ENCODE data around the gene PTGFRN.
A peak's percentile ranks its signal among the peaks of the same experiment; 100 is the strongest.
"Not testable (repeated sequence)": the region's sequence is repeated elsewhere in the genome, so short reads cannot be mapped to it uniquely, and the experiment has no call there.

Gene PTGFRN

GRCh38 chr1:116871779-116872146 lies 38.0 kb upstream of the PTGFRN start:
- H3K36me3 ChIP-seq (ENCODE audit: insufficient read depth, insufficient read length, low read length), result no peaks in the 10 kb centered on the region
- no peak for TF ChIP-seq SUZ12 (IDR thresholded peaks at IDR 0.05; ENCODE audit: extremely low read depth, insufficient read depth, insufficient read length)
- TF ChIP-seq YY1 (IDR thresholded peaks at IDR 0.05; ENCODE audit: insufficient read depth, insufficient read length), result no peak
- no peak for TF ChIP-seq ZNF274 (IDR thresholded peaks at IDR 0.05; ENCODE audit: low read depth, low read length)
- DNase-seq (ENCODE audit: low read depth, low spot score), result no peak
- no peaks in the 10 kb centered on the region for H3K27me3 ChIP-seq (ENCODE audit: insufficient read depth, insufficient read length)
- no peak overlapping the region for H3K9ac ChIP-seq (ENCODE audit: insufficient read length, low read depth)
- peaks cover 19% of the 10 kb centered on the region; the same call in 1 of the 2 replicates for H3K9me3 ChIP-seq (ENCODE audit: insufficient read depth, low read length)
- peaks cover 2% of the 10 kb centered on the region for H3K4me1 ChIP-seq (ENCODE audit: insufficient read depth, insufficient read length)
- H3K4me3 ChIP-seq (ENCODE audit: insufficient read length, low read depth), result no peak overlapping the region

- no peak for TF ChIP-seq ZNF274 (IDR thresholded peaks at IDR 0.05; ENCODE audit: low read depth, low read length)
- TF ChIP-seq SUZ12 (IDR thresholded peaks at IDR 0.05; ENCODE audit: extremely low read depth, insufficient read depth, insufficient read length), result no peak
- no peak for TF ChIP-seq YY1 (IDR thresholded peaks at IDR 0.05; ENCODE audit: insufficient read depth, insufficient read length)
- H3K4me3 ChIP-seq (ENCODE audit: insufficient read length, low read depth), result no peak overlapping the region
Measured at GRCh38 chr1:116873680-116874271, 35.9 kb upstream of the PTGFRN start.

GRCh38 chr1:116874733-116875249 lies 34.9 kb upstream of the PTGFRN start:
- no peak for TF ChIP-seq YY1 (IDR thresholded peaks at IDR 0.05; ENCODE audit: insufficient read depth, insufficient read length)
- TF ChIP-seq SUZ12 (IDR thresholded peaks at IDR 0.05; ENCODE audit: extremely low read depth, insufficient read depth, insufficient read length), result no peak
- TF ChIP-seq ZNF274 (IDR thresholded peaks at IDR 0.05; ENCODE audit: low read depth, low read length), result no peak
- H3K9me3 ChIP-seq (ENCODE audit: insufficient read depth, low read length), result 0 out of 2 replicates have a peak, but pooled peaks cover 5% of the 10 kb centered on the region
- H3K4me3 ChIP-seq (ENCODE audit: insufficient read length, low read depth), result no peak overlapping the region
- H3K27me3 ChIP-seq (ENCODE audit: insufficient read depth, insufficient read length), result no peaks in the 10 kb centered on the region
- no peaks in the 10 kb centered on the region for H3K36me3 ChIP-seq (ENCODE audit: insufficient read depth, insufficient read length, low read length)
- H3K9ac ChIP-seq (ENCODE audit: insufficient read length, low read depth), result no peak overlapping the region
- peaks cover 18% of the 10 kb centered on the region for H3K4me1 ChIP-seq (ENCODE audit: insufficient read depth, insufficient read length)
- DNase-seq (ENCODE audit: low read depth, low spot score), result no peak

More at GRCh38 chr1:116873680-116874271, 35.9 kb upstream of the PTGFRN start:
- 0 out of 2 replicates have a peak, but pooled peaks cover 5% of the 10 kb centered on the region for H3K9me3 ChIP-seq (ENCODE audit: insufficient read depth, low read length)
- peaks cover 9% of the 10 kb centered on the region for H3K4me1 ChIP-seq (ENCODE audit: insufficient read depth, insufficient read length)
- no peaks in the 10 kb centered on the region for H3K36me3 ChIP-seq (ENCODE audit: insufficient read depth, insufficient read length, low read length)
- H3K27me3 ChIP-seq (ENCODE audit: insufficient read depth, insufficient read length), result no peaks in the 10 kb centered on the region
- H3K9ac ChIP-seq (ENCODE audit: insufficient read length, low read depth), result no peak overlapping the region
- no peak for DNase-seq (ENCODE audit: low read depth, low spot score)

- H3K27me3 ChIP-seq (ENCODE audit: insufficient read depth, insufficient read length), result no peaks in the 10 kb centered on the region
- DNase-seq (ENCODE audit: low read depth, low spot score), result no peak
Measured at GRCh38 chr1:116875391-116875790, 34.3 kb upstream of the PTGFRN start.

GRCh38 chr1:116875946-116876345 lies 33.8 kb upstream of the PTGFRN start:
- H3K4me1 ChIP-seq (ENCODE audit: insufficient read depth, insufficient read length), result peaks cover 18% of the 10 kb centered on the region
- H3K4me3 ChIP-seq (ENCODE audit: insufficient read length, low read depth); H3K9ac ChIP-seq (ENCODE audit: insufficient read length, low read depth); H3K9me3 ChIP-seq (ENCODE audit: insufficient read depth, low read length); H3K36me3 ChIP-seq (ENCODE audit: insufficient read depth, insufficient read length, low read length); DNase-seq (ENCODE audit: low read depth, low spot score); H3K27me3 ChIP-seq (ENCODE audit: insufficient read depth, insufficient read length): not testable (repeated sequence)

More at GRCh38 chr1:116875391-116875790, 34.3 kb upstream of the PTGFRN start:
- 0 out of 2 replicates have a peak, but pooled peaks cover 5% of the 10 kb centered on the region for H3K9me3 ChIP-seq (ENCODE audit: insufficient read depth, low read length)
- H3K4me3 ChIP-seq (ENCODE audit: insufficient read length, low read depth), result no peak overlapping the region
- TF ChIP-seq ZNF274 (IDR thresholded peaks at IDR 0.05; ENCODE audit: low read depth, low read length) (no peak), YY1 (IDR thresholded peaks at IDR 0.05; ENCODE audit: insufficient read depth, insufficient read length) (no peak), SUZ12 (IDR thresholded peaks at IDR 0.05; ENCODE audit: extremely low read depth, insufficient read depth, insufficient read length) (no peak)
- H3K9ac ChIP-seq (ENCODE audit: insufficient read length, low read depth), result no peak overlapping the region
- H3K4me1 ChIP-seq (ENCODE audit: insufficient read depth, insufficient read length), result peaks cover 18% of the 10 kb centered on the region
- no peaks in the 10 kb centered on the region for H3K36me3 ChIP-seq (ENCODE audit: insufficient read depth, insufficient read length, low read length)

GRCh38 chr1:116877141-116877818 lies 32.4 kb upstream of the PTGFRN start:
- TF ChIP-seq SUZ12 (IDR thresholded peaks at IDR 0.05; ENCODE audit: extremely low read depth, insufficient read depth, insufficient read length), result no peak
- TF ChIP-seq ZNF274 (IDR thresholded peaks at IDR 0.05; ENCODE audit: low read depth, low read length), result no peak
- no peak for TF ChIP-seq YY1 (IDR thresholded peaks at IDR 0.05; ENCODE audit: insufficient read depth, insufficient read length)
- DNase-seq (ENCODE audit: low read depth, low spot score), result no peak
- no peak overlapping the region for H3K9ac ChIP-seq (ENCODE audit: insufficient read length, low read depth)
- H3K36me3 ChIP-seq (ENCODE audit: insufficient read depth, insufficient read length, low read length), result no peaks in the 10 kb centered on the region
- H3K9me3 ChIP-seq (ENCODE audit: insufficient read depth, low read length), result no peaks in the 10 kb centered on the region
- no peak overlapping the region for H3K4me3 ChIP-seq (ENCODE audit: insufficient read length, low read depth)
- peaks cover 18% of the 10 kb centered on the region for H3K4me1 ChIP-seq (ENCODE audit: insufficient read depth, insufficient read length)
- no peaks in the 10 kb centered on the region for H3K27me3 ChIP-seq (ENCODE audit: insufficient read depth, insufficient read length)

GRCh38 chr1:116878804-116879477 lies 30.8 kb upstream of the PTGFRN start:
- peaks cover 18% of the 10 kb centered on the region for H3K4me1 ChIP-seq (ENCODE audit: insufficient read depth, insufficient read length)
- H3K9ac ChIP-seq (ENCODE audit: insufficient read length, low read depth), result peak overlapping the region; percentile 42
- H3K9me3 ChIP-seq (ENCODE audit: insufficient read depth, low read length), result no peaks in the 10 kb centered on the region
- no peak for DNase-seq (ENCODE audit: low read depth, low spot score)
- no peak overlapping the region for H3K4me3 ChIP-seq (ENCODE audit: insufficient read length, low read depth)
- no peaks in the 10 kb centered on the region for H3K27me3 ChIP-seq (ENCODE audit: insufficient read depth, insufficient read length)
- H3K36me3 ChIP-seq (ENCODE audit: insufficient read depth, insufficient read length, low read length), result no peaks in the 10 kb centered on the region
- TF ChIP-seq SUZ12 (IDR thresholded peaks at IDR 0.05; ENCODE audit: extremely low read depth, insufficient read depth, insufficient read length) (no peak), ZNF274 (IDR thresholded peaks at IDR 0.05; ENCODE audit: low read depth, low read length) (no peak), YY1 (IDR thresholded peaks at IDR 0.05; ENCODE audit: insufficient read depth, insufficient read length) (no peak)
